H9 (cell line): ENCODE results near the gene PCNX4. TPM values are rescaled to one million over a fixed set of nuclear protein-coding genes. Genes with fewer than 3 reads are reported as not detected.

Experiments
- DNase-seq: peaks from one replicate; pipeline ENCODE4 v3.0.0-alpha.2; 2017
- H2AFZ ChIP-seq: one replicate; pipeline ENCODE4 v1.6.1; 2013; ENCODE audit warnings: mild to moderate bottlenecking, low read length, control low read depth, moderate library complexity
- H2AK5ac ChIP-seq: 2 replicates; pipeline ENCODE4 v1.6.1; 2013; ENCODE audit warnings: low read length, control low read depth, mixed read lengths; ENCODE audit not compliant: insufficient read length
- H2BK120ac ChIP-seq: one replicate; pipeline ENCODE4 v1.6.1; 2013; ENCODE audit warnings: low read depth, mild to moderate bottlenecking, low read length, control low read depth, inconsistent platforms; ENCODE audit not compliant: poor library complexity, severe bottlenecking
- H2BK12ac ChIP-seq: 2 replicates; pipeline ENCODE4 v1.6.1; 2013; ENCODE audit warnings: low read length, control low read depth, mixed read lengths, low read depth; ENCODE audit not compliant: insufficient read length
- H2BK15ac ChIP-seq: 2 replicates; pipeline ENCODE4 v1.6.1; 2013; ENCODE audit warnings: low read depth, low read length, control low read depth
- H2BK20ac ChIP-seq: one replicate; pipeline ENCODE4 v1.6.1; 2013; ENCODE audit warnings: low read depth, mild to moderate bottlenecking, low read length, control low read depth, inconsistent platforms; ENCODE audit not compliant: poor library complexity, severe bottlenecking
- H2BK5ac ChIP-seq: 2 replicates; pipeline ENCODE4 v1.6.1; 2013; ENCODE audit warnings: low read length, control low read depth, mixed read lengths; ENCODE audit not compliant: insufficient read length
- H3K14ac ChIP-seq: 2 replicates; pipeline ENCODE4 v1.6.1; 2013; ENCODE audit warnings: low read length, control low read depth; ENCODE audit not compliant: insufficient read depth
- H3K18ac ChIP-seq: 2 replicates; pipeline ENCODE4 v1.6.1; 2013; ENCODE audit warnings: low read depth, mild to moderate bottlenecking, mixed read lengths, low read length, control low read depth; ENCODE audit not compliant: insufficient read length
- H3K23ac ChIP-seq: 2 replicates; pipeline ENCODE4 v1.6.1; 2013; ENCODE audit warnings: low read length, control low read depth, mixed read lengths, low read depth; ENCODE audit not compliant: insufficient read length
- H3K23me2 ChIP-seq: 2 replicates; pipeline ENCODE4 v1.6.1; 2013; ENCODE audit warnings: low read depth, mild to moderate bottlenecking, mixed read lengths, low read length, control low read depth; ENCODE audit not compliant: insufficient read length, poor library complexity, severe bottlenecking
- H3K27ac ChIP-seq: 2 replicates; pipeline ENCODE4 v1.5.1; 2013; ENCODE audit warnings: low read length, control low read depth, mixed read lengths, low read depth; ENCODE audit not compliant: insufficient read length
- H3K27me3 ChIP-seq: 2 replicates; pipeline ENCODE4 v1.6.1; 2013; ENCODE audit warnings: low read length, control low read depth, inconsistent platforms; ENCODE audit not compliant: insufficient read depth
- H3K4ac ChIP-seq: 2 replicates; pipeline ENCODE4 v1.6.1; 2013; ENCODE audit warnings: low read depth, mild to moderate bottlenecking, control low read depth, inconsistent platforms, low read length, moderate library complexity
- H3K4me1 ChIP-seq: 2 replicates; pipeline ENCODE4 v1.6.1; 2013; ENCODE audit warnings: low read length, control low read depth, inconsistent platforms; ENCODE audit not compliant: insufficient read depth
- H3K4me2 ChIP-seq: 2 replicates; pipeline ENCODE4 v1.6.1; 2013; ENCODE audit warnings: low read length, control low read depth, mixed read lengths; ENCODE audit not compliant: insufficient read length, insufficient read depth
- H3K56ac ChIP-seq: 2 replicates; pipeline ENCODE4 v1.6.1; 2013; ENCODE audit warnings: low read depth, mild to moderate bottlenecking, mixed read lengths, low read length, control low read depth; ENCODE audit not compliant: insufficient read length
- H3K79me1 ChIP-seq: 2 replicates; pipeline ENCODE4 v1.6.1; 2013; ENCODE audit warnings: low read depth, mild to moderate bottlenecking, moderate library complexity, low read length, control low read depth, inconsistent platforms; ENCODE audit not compliant: insufficient read depth, poor library complexity, severe bottlenecking
- H3K79me2 ChIP-seq: 2 replicates; pipeline ENCODE4 v1.6.1; 2013; ENCODE audit warnings: low read length, control low read depth, inconsistent platforms; ENCODE audit not compliant: insufficient read depth
- H3K9ac ChIP-seq: 2 replicates; pipeline ENCODE4 v1.6.1; 2013; ENCODE audit warnings: low read length, control low read depth, mixed read lengths; ENCODE audit not compliant: insufficient read length; ENCODE audit errors: extremely low read depth
- H3K9me3 ChIP-seq: one replicate; pipeline ENCODE4 v1.6.1; 2013; ENCODE audit warnings: low read depth, low read length, inconsistent platforms; ENCODE audit not compliant: control insufficient read depth
- H3T11ph ChIP-seq: one replicate; pipeline ENCODE4 v1.6.1; 2013; ENCODE audit warnings: mild to moderate bottlenecking, low read length, control low read depth, inconsistent platforms
- H4K20me1 ChIP-seq: one replicate; pipeline ENCODE4 v1.6.1; 2013; ENCODE audit not compliant: control insufficient read depth, insufficient read length, insufficient read depth
- H4K5ac ChIP-seq: 2 replicates; pipeline ENCODE4 v1.6.1; 2013; ENCODE audit warnings: low read depth, mild to moderate bottlenecking, mixed read lengths, low read length, control low read depth; ENCODE audit not compliant: insufficient read length
- H4K8ac ChIP-seq: replicated peaks from 2 replicates; pipeline ENCODE4 v1.6.1; 2013; ENCODE audit warnings: low read length, control low read depth, mixed read lengths, low read depth; ENCODE audit not compliant: insufficient read length
- H4K91ac ChIP-seq: 2 replicates; pipeline ENCODE4 v1.6.1; 2013; ENCODE audit warnings: low read depth, mild to moderate bottlenecking, moderate library complexity, mixed read lengths, low read length, control low read depth; ENCODE audit not compliant: insufficient read length
- H3K27ac Mint-ChIP-seq, 3 experiments: 2 replicates in 2 of 3; 3 replicates in 1 of 3; pipeline ENCODE4 v1.8.0; 2020 to 2021; ENCODE audit warnings: mixed read lengths in 3 of 3, mild to moderate bottlenecking in 1 of 3, moderate library complexity in 1 of 3
- H3K27me3 Mint-ChIP-seq: 2 replicates; pipeline ENCODE4 v1.8.0; 2021; ENCODE audit warnings: low read depth, mild to moderate bottlenecking, moderate library complexity, mixed read lengths
- H3K36me3 Mint-ChIP-seq, 3 experiments: 2 replicates in 2 of 3; 3 replicates in 1 of 3; pipeline ENCODE4 v1.8.0; 2020 to 2021; ENCODE audit warnings: low read depth in 3 of 3, mixed read lengths in 3 of 3; ENCODE audit not compliant: insufficient read depth in 1 of 3
- H3K4me1 Mint-ChIP-seq, 2 experiments: 2 replicates each; pipeline ENCODE4 v1.8.0; 2020; ENCODE audit warnings: mixed read lengths in 2 of 2
- H3K4me3 Mint-ChIP-seq, 2 experiments: 2 replicates in 1 of 2; 3 replicates in 1 of 2; pipeline ENCODE4 v1.8.0; 2020 to 2021; ENCODE audit warnings: mild to moderate bottlenecking in 2 of 2, mixed read lengths in 2 of 2, moderate library complexity in 1 of 2
- H3K9me3 Mint-ChIP-seq, 2 experiments: 2 replicates in 1 of 2; 3 replicates in 1 of 2; pipeline ENCODE4 v1.8.0; 2020; ENCODE audit warnings: mild to moderate bottlenecking in 2 of 2, mixed read lengths in 2 of 2, moderate library complexity in 1 of 2
- CTCF ChIP-seq: fragments of 200-600 bp; sonication (generic); conservative IDR thresholded peaks from 3 replicates; pipeline ENCODE4 v1.8.0; 2021; ENCODE audit warnings: antibody characterized with exemption, mild to moderate bottlenecking
- WGBS: extraction: QIAGEN DNeasy Blood & Tissue Kit; methylation state at CpG from one replicate; pipeline ENCODE4 v1.1.7; 2013; ENCODE audit warnings: missing lambda C conversion rate, low lambda C conversion rate, mixed read lengths; ENCODE audit not compliant: insufficient read length; ENCODE audit errors: extremely low coverage; 5-methylcytosine and 5-hydroxymethylcytosine counted together
- total RNA-seq: library from RNA; stranded (reverse); gene quantifications from 2 replicates; pipeline ENCODE4 v1.2.1, GENCODE V29; 2021

PCNX4 gene
- total RNA-seq, 1 experiment from 2014 or later, result 40.0 TPM

DNA sequence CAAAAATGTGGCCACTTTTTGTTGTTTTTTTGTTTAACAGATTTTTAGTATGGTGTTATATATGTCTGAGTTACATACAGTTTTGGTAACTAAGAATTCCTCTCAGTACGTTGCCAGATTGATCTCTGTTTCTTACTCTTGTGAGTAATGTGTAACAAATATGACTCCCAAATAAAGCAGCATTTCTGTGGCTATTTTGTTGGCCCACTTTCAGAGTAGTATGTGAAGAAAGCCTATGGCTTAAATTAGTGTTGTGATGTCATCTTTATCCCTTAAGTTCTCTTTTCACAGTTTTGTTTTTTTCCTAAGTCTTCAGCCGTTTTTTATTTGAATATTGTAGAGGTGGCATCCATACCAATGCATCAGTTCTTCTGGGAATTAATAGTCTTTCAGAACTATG lies 10.7 kb downstream of the PCNX4 start:
- Histone ChIP-seq H3K27me3 (no peaks in the 10 kb centered on the region), H4K8ac (no peak overlapping the region), H2BK20ac (no peak overlapping the region), H3K9ac (no peak overlapping the region), H3K14ac (no peak overlapping the region), H3K79me1 (peaks cover 3% of the 10 kb centered on the region), H2BK5ac (no peak overlapping the region), H2AK5ac (no peak overlapping the region), H3K18ac (no peak overlapping the region), H2BK12ac (no peak overlapping the region), H3K4me1 (no peaks in the 10 kb centered on the region), H3K4ac (no peak overlapping the region), H4K20me1 (no peaks in the 10 kb centered on the region), H4K5ac (no peak overlapping the region), H3T11ph (no peak overlapping the region), H3K56ac (no peak overlapping the region), H3K23ac (no peak overlapping the region), H3K4me2 (no peak overlapping the region), H4K91ac (no peak overlapping the region), H3K79me2 (peaks cover 9% of the 10 kb centered on the region; the same call in 1 of the 2 replicates), H3K23me2 (no peaks in the 10 kb centered on the region), H3K27ac (no peak overlapping the region), H2BK15ac (no peak overlapping the region), H2BK120ac (no peak overlapping the region), H3K9me3 (no peaks in the 10 kb centered on the region), H2AFZ (no peak overlapping the region)
- Mint-ChIP-seq H3K4me1 (peaks cover 14% of the 10 kb centered on the region in 2 experiments; a peak in 3 of 4 replicates), H3K27ac (peak overlapping the region in 2 of 3 experiments; percentile 7 to 50; a peak in 1 of 7 replicates), H3K36me3 (peaks cover 13 to 22% (median 15%) of the 10 kb centered on the region in 3 experiments), H3K4me3 (no peak overlapping the region), H3K27me3 (no peaks in the 10 kb centered on the region), H3K9me3 (peaks cover 0 to 2% of the 10 kb centered on the region in 2 experiments; a peak in 1 of 5 replicates)
- TF ChIP-seq CTCF, result no peak
- no CpG with 5 or more reads among the region's 2 CpGs for WGBS
- no peak for DNase-seq
